H1 (cell line): ENCODE results near the gene ATP2A3. TPM values are rescaled to one million over a fixed set of nuclear protein-coding genes. Genes with fewer than 3 reads are reported as not detected.

Source experiments
- CTCF ChIA-PET: fragments of 300-600 bp; sonication (Branson Sonifier 250); formaldehyde crosslinking; loops from one replicate; lab custom pipeline; 2021; ENCODE audit not compliant: partially characterized antibody; lab: Charles Lee
- POLR2A ChIA-PET: fragments of 300-600 bp; sonication (Branson Sonifier 250); formaldehyde crosslinking; loops from one replicate; lab custom pipeline; 2021; ENCODE audit warnings: inconsistent platforms; ENCODE audit not compliant: partially characterized antibody; lab: Charles Lee
- DNase-seq, 2 experiments: peaks; one replicate each; pipeline versions ENCODE4 v3.0.0 to v3.0.0-alpha.2; 2010 to 2022; ENCODE audit warnings: low spot score in 2 of 2, low read depth in 1 of 2, mixed read lengths in 1 of 2
- FAIRE-seq: peaks from 2 replicates; lab custom pipeline; 2011; peaks lifted over from hg19 to GRCh38; lab: Jason Lieb, UNC
- H2AFZ ChIP-seq: 2 replicates; pipeline ENCODE4 v1.8.1; 2012; ENCODE audit warnings: low read length, inconsistent platforms
- H2AK5ac ChIP-seq: 2 replicates; pipeline ENCODE4 v1.6.1; 2013; ENCODE audit warnings: low read depth, low read length
- H2BK120ac ChIP-seq: replicated peaks from 2 replicates; pipeline ENCODE3; 2013; ENCODE audit warnings: low read depth, low read length, inconsistent platforms
- H2BK12ac ChIP-seq: 2 replicates; pipeline ENCODE4 v1.6.1; 2013; ENCODE audit warnings: low read depth, low read length
- H2BK15ac ChIP-seq: 2 replicates; pipeline ENCODE4 v1.6.1; 2013; ENCODE audit warnings: low read length
- H2BK20ac ChIP-seq: 2 replicates; pipeline ENCODE4 v1.6.1; 2013; ENCODE audit warnings: low read length
- H2BK5ac ChIP-seq: 2 replicates; pipeline ENCODE4 v1.6.1; 2013; ENCODE audit warnings: low read depth, low read length
- H3K14ac ChIP-seq: 2 replicates; pipeline ENCODE4 v1.6.1; 2013; ENCODE audit warnings: inconsistent platforms; ENCODE audit not compliant: insufficient read length
- H3K18ac ChIP-seq: 2 replicates; pipeline ENCODE4 v1.6.1; 2013; ENCODE audit warnings: low read length; ENCODE audit errors: extremely low read depth
- H3K23ac ChIP-seq: 2 replicates; pipeline ENCODE4 v1.6.1; 2013; ENCODE audit warnings: inconsistent platforms; ENCODE audit not compliant: insufficient read length
- H3K23me2 ChIP-seq: 2 replicates; pipeline ENCODE4 v1.6.1; 2013; ENCODE audit warnings: low read depth, low read length
- H3K27ac ChIP-seq: 2 replicates; pipeline ENCODE4 v1.6.1; 2011; ENCODE audit warnings: low read depth, low read length, inconsistent platforms
- H3K27me3 ChIP-seq, 4 experiments: replicated peaks in 1 of 4; 1 replicate in 1 of 4; 2 replicates in 3 of 4; pipeline versions ENCODE4 v1.6.1 to v1.8.1; 2011 to 2013; ENCODE audit warnings: low read length in 3 of 4, mild to moderate bottlenecking in 3 of 4, inconsistent platforms in 2 of 4, mixed read lengths in 2 of 4, moderate library complexity in 1 of 4; ENCODE audit not compliant: control insufficient read depth in 3 of 4, insufficient read depth in 3 of 4; ENCODE audit errors: extremely low read depth in 1 of 4
- H3K36me3 ChIP-seq, 4 experiments: 2 replicates each; pipeline versions ENCODE4 v1.6.1 to v1.8.1; 2011 to 2013; ENCODE audit warnings: mild to moderate bottlenecking in 4 of 4, low read length in 3 of 4, moderate library complexity in 2 of 4, control low read depth in 1 of 4, inconsistent platforms in 1 of 4; ENCODE audit not compliant: insufficient read depth in 4 of 4, control insufficient read depth in 2 of 4
- H3K4ac ChIP-seq: replicated peaks from 2 replicates; pipeline ENCODE3; 2013; ENCODE audit warnings: low read length, low read depth, mixed read lengths, inconsistent platforms; ENCODE audit not compliant: insufficient read length
- H3K4me1 ChIP-seq, 4 experiments: replicated peaks in 1 of 4; 1 replicate in 1 of 4; 2 replicates in 3 of 4; pipeline versions ENCODE4 v1.6.1 to v1.8.1; 2011 to 2013; ENCODE audit warnings: low read length in 3 of 4, inconsistent platforms in 2 of 4, mixed read lengths in 1 of 4; ENCODE audit not compliant: insufficient read depth in 4 of 4, control insufficient read depth in 3 of 4
- H3K4me2 ChIP-seq, 2 experiments: 2 replicates each; pipeline versions ENCODE4 v1.6.1 to v1.8.1; 2011 to 2013; ENCODE audit warnings: low read depth in 2 of 2, low read length in 2 of 2, control low read depth in 1 of 2, inconsistent platforms in 1 of 2, mild to moderate bottlenecking in 1 of 2; ENCODE audit not compliant: insufficient read depth in 1 of 2
- H3K4me3 ChIP-seq, 4 experiments: fragments of 200-600, 300-600 bp in 1 of 4; sonication (generic), shearing (Covaris generic), sonication (Bioruptor Twin) in 1 of 4; 2 replicates each; pipeline versions ENCODE4 v1.5.1 to v1.8.1; 2011 to 2016; ENCODE audit warnings: low read length in 4 of 4, low read depth in 3 of 4, control low read depth in 2 of 4, inconsistent platforms in 2 of 4, mild to moderate bottlenecking in 2 of 4, mixed read lengths in 1 of 4, moderate library complexity in 1 of 4; ENCODE audit not compliant: insufficient read depth in 2 of 4; ENCODE audit errors: extremely low read depth in 1 of 4
- H3K56ac ChIP-seq: replicated peaks from 2 replicates; pipeline ENCODE3; 2013; ENCODE audit warnings: low read depth, mild to moderate bottlenecking, mixed read lengths, low read length, inconsistent platforms; ENCODE audit not compliant: insufficient read length
- H3K79me1 ChIP-seq: 2 replicates; pipeline ENCODE4 v1.6.1; 2013; ENCODE audit warnings: low read depth, low read length, control low read depth
- H3K79me2 ChIP-seq, 2 experiments: 2 replicates each; pipeline versions ENCODE4 v1.6.1 to v1.8.1; 2012 to 2013; ENCODE audit warnings: low read length in 2 of 2, mild to moderate bottlenecking in 2 of 2, inconsistent platforms in 1 of 2; ENCODE audit not compliant: insufficient read depth in 2 of 2, control insufficient read depth in 1 of 2
- H3K9ac ChIP-seq, 4 experiments: replicated peaks in 1 of 4; 1 replicate in 1 of 4; 2 replicates in 3 of 4; pipeline versions ENCODE4 v1.6.1 to v1.8.1; 2011 to 2013; ENCODE audit warnings: low read depth in 3 of 4, low read length in 3 of 4, control low read depth in 2 of 4, mild to moderate bottlenecking in 2 of 4, moderate library complexity in 2 of 4, inconsistent platforms in 1 of 4; ENCODE audit errors: extremely low read depth in 1 of 4
- H3K9me3 ChIP-seq, 2 experiments: 2 replicates each; pipeline versions ENCODE4 v1.6.1 to v1.8.1; 2012 to 2013; ENCODE audit warnings: mild to moderate bottlenecking in 2 of 2, moderate library complexity in 2 of 2, control low read depth in 1 of 2, inconsistent platforms in 1 of 2, low read depth in 1 of 2, low read length in 1 of 2, mixed read lengths in 1 of 2; ENCODE audit not compliant: insufficient read depth in 2 of 2
- H4K20me1 ChIP-seq, 2 experiments: replicated peaks in 1 of 2; 2 replicates each; pipeline versions ENCODE3 to v1.8.1; 2011 to 2013; ENCODE audit warnings: inconsistent platforms in 2 of 2, low read length in 2 of 2, mild to moderate bottlenecking in 1 of 2; ENCODE audit not compliant: insufficient read depth in 2 of 2, control insufficient read depth in 1 of 2
- H4K5ac ChIP-seq: 2 replicates; pipeline ENCODE4 v1.6.1; 2013; ENCODE audit warnings: low read length, low read depth, mixed read lengths, inconsistent platforms; ENCODE audit not compliant: insufficient read length
- H4K8ac ChIP-seq: 2 replicates; pipeline ENCODE4 v1.8.0; 2013; ENCODE audit warnings: mild to moderate bottlenecking, moderate library complexity, low read length, inconsistent platforms; ENCODE audit not compliant: insufficient read depth; ENCODE audit errors: extremely low read depth
- H4K91ac ChIP-seq: replicated peaks from 2 replicates; pipeline ENCODE3; 2013; ENCODE audit warnings: low read length, mixed read lengths, inconsistent platforms; ENCODE audit not compliant: insufficient read length
- BACH1 ChIP-seq: IDR thresholded peaks from 2 replicates; pipeline ENCODE4 v1.6.1; 2012; ENCODE audit warnings: low read length, improper control_type of control experiment
- CBX5 ChIP-seq: fragments of 300-800, 300-1000 bp; sonication (generic); IDR thresholded peaks from 2 replicates; pipeline ENCODE4 v1.7.1; 2016; ENCODE audit warnings: antibody characterized with exemption, low read length, low read depth
- CTBP2 ChIP-seq: IDR thresholded peaks from 2 replicates; pipeline ENCODE4 v1.7.0; 2011; ENCODE audit warnings: borderline replicate concordance, mild to moderate bottlenecking, moderate library complexity, mixed read lengths, low read length; ENCODE audit not compliant: insufficient read depth, insufficient read length
- JUN ChIP-seq: IDR thresholded peaks from 2 replicates; pipeline ENCODE4 v1.6.1; 2011; ENCODE audit warnings: low read depth, mild to moderate bottlenecking, improper control_type of control experiment, low read length
- JUND ChIP-seq: IDR thresholded peaks from 2 replicates; pipeline ENCODE4 v1.6.1; 2011; ENCODE audit warnings: mild to moderate bottlenecking, improper control_type of control experiment, low read length
- KDM4A ChIP-seq: IDR thresholded peaks from one replicate; pipeline ENCODE4 v1.7.1; 2012; ENCODE audit warnings: low read depth, mild to moderate bottlenecking, moderate library complexity, low read length, inconsistent platforms; ENCODE audit not compliant: severe bottlenecking
- KDM5A ChIP-seq: fragments of 200-600 bp; IDR thresholded peaks from 2 replicates; pipeline ENCODE4 v1.7.1; 2012; ENCODE audit warnings: mild to moderate bottlenecking, low read length, inconsistent platforms, mixed read lengths
- SUZ12 ChIP-seq: fragments of 200-600 bp; sonication (generic); IDR thresholded peaks from 2 replicates; pipeline ENCODE4 v1.6.1; 2012; ENCODE audit warnings: mild to moderate bottlenecking, inconsistent platforms, low read length, moderate library complexity, mixed read lengths
- TEAD4 ChIP-seq: IDR thresholded peaks from 2 replicates; pipeline ENCODE4 v1.6.1; 2012; ENCODE audit warnings: low read depth, low read length, inconsistent platforms, mixed read lengths
- WGBS, 2 experiments: shearing (Covaris generic) in 1 of 2; methylation state at CpG; one replicate each; pipeline versions ENCODE4 v1.1.6 to v1.1.7; 2013 to 2015; ENCODE audit warnings: low lambda C conversion rate in 2 of 2, mixed read lengths in 2 of 2, inconsistent platforms in 1 of 2, low coverage in 1 of 2, missing lambda C conversion rate in 1 of 2; ENCODE audit not compliant: insufficient replicate concordance in 2 of 2, insufficient coverage in 1 of 2, insufficient read length in 1 of 2; ENCODE audit errors: extremely low coverage in 1 of 2, missing lambda C conversion rate in 1 of 2; 5-methylcytosine and 5-hydroxymethylcytosine counted together
- polyA plus RNA-seq, 7 experiments: library from polyadenylated mRNA; depleted of rRNA in 3 of 7; stranded (reverse) in 5 of 7; unstranded in 2 of 7; fragments of >200 nt in 5 of 7; fragments of 200-250 nt in 2 of 7; gene quantifications; 1 replicate in 5 of 7; 2 replicates in 1 of 7; 4 replicates in 1 of 7; pipeline versions ENCODE4 v1.2.1 to v1.2.3, GENCODE V29; 2011 to 2013; ENCODE audit warnings: missing spikeins in 2 of 7, mixed read lengths in 2 of 7
- total RNA-seq: library from RNA; stranded (reverse); fragmentation: NEBNext Ultra II Directional; extraction: Animal tissue kit (Norgen Biotek cat#: 25700); gene quantifications from 2 replicates; pipeline ENCODE4 v1.2.1, GENCODE V29; 2021

ATP2A3 gene
- total and polyA plus RNA-seq, 2 of the 8 experiments (the other 6 are each of a cell fraction or from before 2014, with no cell fraction given), result 18.4 to 32.5 TPM

- Histone ChIP-seq H3K23me2 (no peaks in the 10 kb centered on the region), H3K79me2 (no peaks in the 10 kb centered on the region), H3K27ac (no peak overlapping the region), H3K4me3 (no peak overlapping the region), H3K14ac (no peak overlapping the region), H4K5ac (no peak overlapping the region), H2BK15ac (no peak overlapping the region), H3K4ac (no peak overlapping the region), H2BK20ac (no peak overlapping the region), H3K27me3 (no peaks in the 10 kb centered on the region), H2BK120ac (no peak overlapping the region), H3K4me2 (no peak overlapping the region), H3K56ac (no peak overlapping the region), H4K20me1 (no peaks in the 10 kb centered on the region), H3K79me1 (no peaks in the 10 kb centered on the region), H2BK5ac (no peak overlapping the region), H2AFZ (no peak overlapping the region)
- no peak for FAIRE-seq
- WGBS, 2 experiments, result 63% methylated on average over 10 of the region's 11 CpGs; no CpG with 5 or more reads in 1 of the 2 experiments
- CTCF ChIA-PET, result interaction anchor here (0.7 to 7.4 kb wide), 9 partner anchors 8 to 156 kb away, joined by 3 to 96 read pairs (median 4); partner anchors contain the start of gene NCBP3
- POLR2A ChIA-PET, result interaction anchor here (0.8 to 1.4 kb wide), 6 partner anchors 10 to 89 kb away, joined by 3 to 6 read pairs (median 3); no protein-coding TSS in a partner anchor
- DNase-seq, result no peak
- no peak for TF ChIP-seq CTBP2
- no peak for TF ChIP-seq KDM5A
- no peak for TF ChIP-seq CBX5
- TF ChIP-seq BACH1, result no peak
- no peak for TF ChIP-seq TEAD4
- no peak for TF ChIP-seq SUZ12
- no peak for TF ChIP-seq JUN
- no peak for TF ChIP-seq JUND
- no peak for TF ChIP-seq KDM4A
- TF ChIP-seq, all 59 proteins: peak for 0
- H3K4me1 ChIP-seq, result peaks cover 0 to 4% (median 0%) of the 10 kb centered on the region in 4 experiments; a peak in 3 of 7 replicates
- no peaks in the 10 kb centered on the region for H3K36me3 ChIP-seq
- peak overlapping the region; percentile 82; the same call in 1 of the 2 replicates for H4K8ac ChIP-seq
- no peaks in the 10 kb centered on the region for H3K9me3 ChIP-seq
- H3K9ac ChIP-seq, result no peak overlapping the region
- no peak overlapping the region for H2AK5ac ChIP-seq
- H2BK12ac ChIP-seq, result no peak overlapping the region
- no peak overlapping the region for H3K23ac ChIP-seq
- H3K18ac ChIP-seq, result no peak overlapping the region
- no peak overlapping the region for H4K91ac ChIP-seq
Observed at GRCh38 chr17:3917391-3917931, 46.8 kb downstream of the ATP2A3 start.
